GM23338 (cell line): ENCODE results near the gene SEMA4D. TPM values are rescaled to one million over a fixed set of nuclear protein-coding genes. Genes with fewer than 3 reads are reported as not detected.

Source experiments
- ATAC-seq: fragments of 200-7000 bp; cut with Tn5 transposase; 3 replicates; pipeline ENCODE4 v1.9.1; 2020
- DNase-seq: peaks from one replicate; pipeline ENCODE4 v3.0.0-alpha.2; 2015; ENCODE audit warnings: low spot score
- H2AFZ ChIP-seq: fragments of 200-600 bp; sonication (generic); 2 replicates; pipeline ENCODE4 v1.8.0; 2016; ENCODE audit warnings: antibody characterized with exemption, mild to moderate bottlenecking, moderate library complexity
- H3F3A ChIP-seq: fragments of 200-600 bp; sonication (generic); replicated peaks from 2 replicates; pipeline ENCODE4 v1.8.0; 2017; ENCODE audit warnings: antibody characterized with exemption, mixed run types, low read depth
- H3K27ac ChIP-seq: fragments of 200-600 bp; sonication (generic); 2 replicates; pipeline ENCODE4 v1.6.1; 2016; ENCODE audit warnings: low read depth
- H3K27me3 ChIP-seq: fragments of 200-600 bp; sonication (generic); 2 replicates; pipeline ENCODE4 v1.8.0; 2016; ENCODE audit warnings: mild to moderate bottlenecking, mixed run types, moderate library complexity; ENCODE audit not compliant: insufficient read depth
- H3K36me3 ChIP-seq: fragments of 200-600 bp; sonication (generic); 2 replicates; pipeline ENCODE4 v1.8.0; 2016; ENCODE audit warnings: mild to moderate bottlenecking; ENCODE audit not compliant: insufficient read depth
- H3K4me1 ChIP-seq: fragments of 200-600 bp; sonication (generic); 2 replicates; pipeline ENCODE4 v1.8.0; 2016; ENCODE audit warnings: mild to moderate bottlenecking, moderate library complexity; ENCODE audit not compliant: insufficient read depth
- H3K4me2 ChIP-seq: fragments of 200-600 bp; sonication (generic); 2 replicates; pipeline ENCODE4 v1.7.1; 2017; ENCODE audit warnings: mixed run types
- H3K4me3 ChIP-seq: fragments of 200-600 bp; sonication (generic); 2 replicates; pipeline ENCODE4 v1.6.1; 2016; ENCODE audit warnings: mixed run types
- H3K79me2 ChIP-seq: fragments of 200-600 bp; sonication (generic); replicated peaks from 2 replicates; pipeline ENCODE4 v1.8.0; 2017; ENCODE audit warnings: mild to moderate bottlenecking; ENCODE audit not compliant: insufficient read depth
- H3K9me2 ChIP-seq: fragments of 200-600 bp; sonication (generic); 2 replicates; pipeline ENCODE4 v1.8.0; 2017; ENCODE audit not compliant: insufficient read depth
- H4K20me1 ChIP-seq: fragments of 200-600 bp; sonication (generic); replicated peaks from 2 replicates; pipeline ENCODE4 v1.8.0; 2017; ENCODE audit warnings: mild to moderate bottlenecking; ENCODE audit not compliant: insufficient read depth
- H3K27ac Mint-ChIP-seq: 2 replicates; pipeline ENCODE4 v1.8.0; 2020; ENCODE audit warnings: inconsistent platforms, mild to moderate bottlenecking, moderate library complexity, mixed read lengths
- H3K27me3 Mint-ChIP-seq: 3 replicates; pipeline ENCODE4 v1.8.0; 2022; ENCODE audit warnings: low read depth, mild to moderate bottlenecking, moderate library complexity, mixed read lengths, inconsistent platforms; ENCODE audit not compliant: insufficient read depth, poor library complexity
- H3K36me3 Mint-ChIP-seq: 3 replicates; pipeline ENCODE4 v1.8.0; 2021; ENCODE audit warnings: low read depth, mild to moderate bottlenecking, inconsistent platforms, moderate library complexity, mixed read lengths
- H3K4me1 Mint-ChIP-seq: 3 replicates; pipeline ENCODE4 v1.8.0; 2020; ENCODE audit warnings: mild to moderate bottlenecking, inconsistent platforms, mixed read lengths
- H3K4me3 Mint-ChIP-seq: 3 replicates; pipeline ENCODE4 v1.8.0; 2021; ENCODE audit warnings: moderate library complexity, mild to moderate bottlenecking, inconsistent platforms, mixed read lengths
- H3K9me3 Mint-ChIP-seq: 3 replicates; pipeline ENCODE4 v1.8.0; 2020; ENCODE audit warnings: moderate library complexity, mild to moderate bottlenecking, inconsistent platforms, mixed read lengths
- CREB1 ChIP-seq: fragments of 250-450 bp; sonication (Bioruptor Pico); IDR thresholded peaks from 2 replicates; pipeline ENCODE4 v1.5.0; 2020; ENCODE audit warnings: low read depth, mild to moderate bottlenecking, moderate library complexity
- EZH2 ChIP-seq: fragments of 200-600 bp; sonication (generic); IDR thresholded peaks from one replicate; pipeline ENCODE4 v1.8.0; 2017; ENCODE audit warnings: antibody characterized with exemption, mild to moderate bottlenecking, low read depth; ENCODE audit not compliant: unreplicated experiment
- EZH2phosphoT487 ChIP-seq: fragments of 200-600 bp; sonication (generic); IDR thresholded peaks from one replicate; pipeline ENCODE4 v1.8.1; 2018; ENCODE audit warnings: antibody characterized with exemption; ENCODE audit not compliant: unreplicated experiment
- JUNB ChIP-seq: IDR thresholded peaks from one replicate; pipeline ENCODE4 v1.6.1; 2016; ENCODE audit warnings: antibody characterized with exemption; ENCODE audit not compliant: unreplicated experiment
- NANOG ChIP-seq: IDR thresholded peaks from 2 replicates; pipeline ENCODE4 v1.6.1; 2016; ENCODE audit warnings: antibody characterized with exemption, borderline replicate concordance
- POLR2AphosphoS5 ChIP-seq: IDR thresholded peaks from 2 replicates; pipeline ENCODE4 v1.6.1; 2016; ENCODE audit warnings: antibody characterized with exemption, low read depth
- STAT1 ChIP-seq: IDR thresholded peaks from one replicate; pipeline ENCODE4 v1.6.1; 2016; ENCODE audit warnings: antibody characterized with exemption; ENCODE audit not compliant: unreplicated experiment
- ZNF331 ChIP-seq: fragments of 250-450 bp; sonication (Bioruptor Pico); IDR thresholded peaks from 2 replicates; pipeline ENCODE4 v1.5.0; 2020; ENCODE audit warnings: low read depth, mild to moderate bottlenecking, moderate library complexity
- polyA plus RNA-seq: library from polyadenylated mRNA; unstranded; fragments of >200 nt; fragmentation: Nextera tagmentation; extraction: Ambion mirVana; gene quantifications from 2 replicates; pipeline ENCODE4 v1.2.1, GENCODE V29; 2016
- total RNA-seq: library from RNA; depleted of rRNA; stranded (reverse); fragments of >200 nt; shearing (Covaris generic); gene quantifications from 2 replicates; pipeline ENCODE4 v1.2.3, GENCODE V29; 2014
- TF ChIP-seq, protein P1 (sequence below): IDR thresholded peaks from 2 replicates; pipeline ENCODE4 v1.6.1; 2016; ENCODE audit warnings: antibody characterized with exemption
- TF ChIP-seq, protein P2 (sequence below), 2 experiments: fragments of 200-600 bp in 1 of 2; sonication (generic) in 1 of 2; conservative IDR thresholded peaks; 2 replicates each; pipeline versions ENCODE4 v1.5.1 to v1.6.1; 2016 to 2017; ENCODE audit warnings: antibody characterized with exemption in 2 of 2, low read depth in 2 of 2, mild to moderate bottlenecking in 2 of 2, moderate library complexity in 1 of 2

The SEMA4D gene
- total and polyA plus RNA-seq, 2 experiments from 2014 or later: 19.3 to 63.0 TPM

DNA sequence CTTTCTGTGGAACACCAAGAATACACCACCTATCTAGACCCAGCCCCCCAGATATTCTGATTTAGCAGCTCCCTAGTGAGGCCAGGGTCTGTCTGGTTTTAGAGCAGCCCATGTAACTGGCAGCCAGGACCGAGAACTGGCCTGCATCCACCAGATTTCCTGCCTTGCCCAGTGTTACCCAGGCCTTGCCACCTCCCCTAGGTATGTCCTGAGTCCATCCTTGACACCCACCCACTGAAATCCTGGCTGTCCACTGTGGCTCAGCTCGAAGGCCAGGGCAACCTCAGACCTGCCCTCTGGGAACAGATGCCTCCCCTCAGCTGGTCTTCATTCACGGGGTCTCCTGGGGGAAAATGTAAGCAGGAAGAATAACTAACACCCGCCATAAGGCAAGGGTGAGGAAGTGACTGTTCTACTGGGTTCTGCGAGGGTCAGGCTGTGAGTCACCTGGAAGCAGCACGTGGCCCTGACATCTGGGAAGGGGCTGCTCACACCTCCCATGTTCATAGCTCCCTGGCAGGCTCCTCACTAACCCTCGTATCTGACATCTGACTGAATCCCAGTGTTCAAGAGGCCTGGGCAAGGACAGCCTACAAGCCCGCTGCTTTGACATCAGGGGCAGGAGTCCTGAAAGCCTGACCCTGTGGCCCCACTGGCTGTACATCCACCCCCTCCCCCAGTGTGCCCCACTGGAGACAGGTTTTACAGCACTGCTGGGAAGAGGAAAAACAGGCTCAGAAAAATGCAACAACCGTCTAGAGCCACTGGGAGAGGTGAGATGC, 72.7 kb downstream of the SEMA4D start:
- H3K36me3 Mint-ChIP-seq: peaks cover 21% of the 10 kb centered on the region
- H3K4me3 Mint-ChIP-seq: no peak overlapping the region
- H3K79me2 ChIP-seq: peaks cover 74% of the 10 kb centered on the region
- no peak for TF ChIP-seq NANOG
- TF ChIP-seq, protein P1, sequence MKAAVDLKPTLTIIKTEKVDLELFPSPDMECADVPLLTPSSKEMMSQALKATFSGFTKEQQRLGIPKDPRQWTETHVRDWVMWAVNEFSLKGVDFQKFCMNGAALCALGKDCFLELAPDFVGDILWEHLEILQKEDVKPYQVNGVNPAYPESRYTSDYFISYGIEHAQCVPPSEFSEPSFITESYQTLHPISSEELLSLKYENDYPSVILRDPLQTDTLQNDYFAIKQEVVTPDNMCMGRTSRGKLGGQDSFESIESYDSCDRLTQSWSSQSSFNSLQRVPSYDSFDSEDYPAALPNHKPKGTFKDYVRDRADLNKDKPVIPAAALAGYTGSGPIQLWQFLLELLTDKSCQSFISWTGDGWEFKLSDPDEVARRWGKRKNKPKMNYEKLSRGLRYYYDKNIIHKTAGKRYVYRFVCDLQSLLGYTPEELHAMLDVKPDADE: no peak
- TF ChIP-seq STAT1: no peak
- TF ChIP-seq CREB1 (CRISPR knock-in tag): no peak
- TF ChIP-seq EZH2phosphoT487: no peak
- H3K4me1 ChIP-seq: peaks cover 8% of the 10 kb centered on the region
- no peak overlapping the region for H3K4me3 ChIP-seq
- H3K4me1 Mint-ChIP-seq: peaks cover 25% of the 10 kb centered on the region
- H3K27me3 ChIP-seq: no peaks in the 10 kb centered on the region
- no peaks in the 10 kb centered on the region for H3K9me2 ChIP-seq
- peaks cover 3% of the 10 kb centered on the region; the same call in 1 of the 2 replicates for H4K20me1 ChIP-seq
- no peak overlapping the region for H3K27ac ChIP-seq
- H3K4me2 ChIP-seq: no peak overlapping the region
- no peak for ATAC-seq
- no peak overlapping the region for H3K27ac Mint-ChIP-seq
- H3K36me3 ChIP-seq: no peaks in the 10 kb centered on the region
- peaks cover 8% of the 10 kb centered on the region for H3K9me3 Mint-ChIP-seq
- peaks cover 17% of the 10 kb centered on the region for H3K27me3 Mint-ChIP-seq
- DNase-seq: no peak
- no peaks in the 10 kb centered on the region for H3F3A ChIP-seq
- H2AFZ ChIP-seq: no peak overlapping the region

DNA sequence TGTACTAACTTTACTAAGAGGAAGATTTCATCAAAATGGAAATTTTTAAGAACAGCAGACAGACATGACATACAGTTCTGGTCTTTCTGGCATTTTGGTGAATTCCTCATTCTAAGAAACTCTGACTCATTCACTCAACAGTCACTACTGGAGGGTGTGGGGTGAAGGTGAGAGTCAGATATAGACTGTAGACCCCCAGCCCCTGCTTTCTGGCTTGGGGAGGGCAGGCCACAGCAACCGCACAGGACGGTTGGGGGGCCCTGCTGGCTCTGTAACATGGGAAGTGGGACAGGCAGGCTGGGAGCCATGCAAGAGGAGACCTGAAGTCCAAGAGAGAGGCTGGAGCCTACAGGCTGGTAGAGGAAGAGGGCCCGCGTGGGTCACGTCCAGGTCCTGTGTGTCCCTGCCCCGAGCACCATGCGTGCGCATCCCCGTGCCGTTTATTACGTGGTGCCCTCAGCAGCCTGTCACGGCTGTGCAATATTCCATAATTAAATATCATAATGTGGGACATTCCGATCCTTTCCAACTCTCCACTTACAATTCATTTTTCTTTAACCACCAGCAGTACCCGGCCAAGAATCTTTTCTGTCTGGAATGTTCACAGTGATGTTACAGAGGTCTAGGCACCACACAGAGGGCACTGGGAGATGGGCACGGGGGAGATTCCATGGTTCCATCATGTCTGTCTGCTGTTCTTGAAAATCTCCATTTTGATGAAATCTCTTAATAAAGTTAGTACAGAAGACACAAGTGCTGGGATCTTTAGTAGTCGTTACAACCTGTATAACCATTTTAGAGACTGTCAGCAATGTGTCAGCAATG, 75.5 kb downstream of the SEMA4D start:
- no peaks in the 10 kb centered on the region for H3K36me3 ChIP-seq
- no peak overlapping the region for H3K27ac ChIP-seq
- DNase-seq (no peak), ATAC-seq (no peak)
- no peak overlapping the region for H3K4me3 Mint-ChIP-seq
- no peaks in the 10 kb centered on the region for H3K4me1 ChIP-seq
- H3K4me1 Mint-ChIP-seq: peaks cover 18% of the 10 kb centered on the region
- no peaks in the 10 kb centered on the region for H3K27me3 ChIP-seq
- peaks cover 8% of the 10 kb centered on the region for H3K9me3 Mint-ChIP-seq
- peaks cover 3% of the 10 kb centered on the region for H4K20me1 ChIP-seq
- no peaks in the 10 kb centered on the region for H3F3A ChIP-seq
- H3K27ac Mint-ChIP-seq: no peak overlapping the region
- H3K36me3 Mint-ChIP-seq: peaks cover 33% of the 10 kb centered on the region
- no peak overlapping the region for H3K4me3 ChIP-seq
- peaks cover 15% of the 10 kb centered on the region for H3K27me3 Mint-ChIP-seq
- no peak overlapping the region for H3K4me2 ChIP-seq
- H2AFZ ChIP-seq: no peak overlapping the region
- H3K79me2 ChIP-seq: peaks cover 67% of the 10 kb centered on the region
- TF ChIP-seq, protein P1: no peak
- TF ChIP-seq NANOG (no peak), EZH2phosphoT487 (no peak), CREB1 (CRISPR knock-in tag) (no peak), EZH2 (no peak), POLR2AphosphoS5 (no peak), STAT1 (no peak), JUNB (no peak), ZNF331 (CRISPR knock-in tag) (no peak)
- TF ChIP-seq, protein P2, sequence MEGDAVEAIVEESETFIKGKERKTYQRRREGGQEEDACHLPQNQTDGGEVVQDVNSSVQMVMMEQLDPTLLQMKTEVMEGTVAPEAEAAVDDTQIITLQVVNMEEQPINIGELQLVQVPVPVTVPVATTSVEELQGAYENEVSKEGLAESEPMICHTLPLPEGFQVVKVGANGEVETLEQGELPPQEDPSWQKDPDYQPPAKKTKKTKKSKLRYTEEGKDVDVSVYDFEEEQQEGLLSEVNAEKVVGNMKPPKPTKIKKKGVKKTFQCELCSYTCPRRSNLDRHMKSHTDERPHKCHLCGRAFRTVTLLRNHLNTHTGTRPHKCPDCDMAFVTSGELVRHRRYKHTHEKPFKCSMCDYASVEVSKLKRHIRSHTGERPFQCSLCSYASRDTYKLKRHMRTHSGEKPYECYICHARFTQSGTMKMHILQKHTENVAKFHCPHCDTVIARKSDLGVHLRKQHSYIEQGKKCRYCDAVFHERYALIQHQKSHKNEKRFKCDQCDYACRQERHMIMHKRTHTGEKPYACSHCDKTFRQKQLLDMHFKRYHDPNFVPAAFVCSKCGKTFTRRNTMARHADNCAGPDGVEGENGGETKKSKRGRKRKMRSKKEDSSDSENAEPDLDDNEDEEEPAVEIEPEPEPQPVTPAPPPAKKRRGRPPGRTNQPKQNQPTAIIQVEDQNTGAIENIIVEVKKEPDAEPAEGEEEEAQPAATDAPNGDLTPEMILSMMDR (conservative IDR thresholded peaks at IDR 0.05; ENCODE audit: low read depth in 2 of 2): no peak
- H3K9me2 ChIP-seq: no peaks in the 10 kb centered on the region
